ENCODE data around the gene UST.

- TF ChIP-seq EZH2 (IDR thresholded peaks at IDR 0.05) (no peak), CTCF (IDR thresholded peaks at IDR 0.05) (peak; percentile 90)
Measured at GRCh38 chr6:148947621-148948444, 201.0 kb downstream of the UST start.
